Lower lobe of right lung (tissue), 2 donors: ENCODE measurements around the gene DNMBP. TPM values are rescaled to one million over a fixed set of nuclear protein-coding genes. Genes with fewer than 3 reads are reported as not detected.

Experiments
- ATAC-seq, 2 donors: fragments of 200-7000 bp; cut with Tn5 transposase; one replicate each; pipeline ENCODE4 v1.9.1; 2020 to 2022; ENCODE audit warnings: mild to moderate bottlenecking in 2 of 2, moderate library complexity in 2 of 2
- DNase-seq: peaks from one replicate; pipeline ENCODE4 v3.0.0-alpha.2; 2020
- H3K27ac ChIP-seq: fragments of 200-600 bp; one replicate; pipeline ENCODE4 v1.8.0; 2022
- H3K27me3 ChIP-seq: fragments of 200-600 bp; one replicate; pipeline ENCODE4 v1.8.0; 2022; ENCODE audit warnings: low read depth
- H3K36me3 ChIP-seq: fragments of 200-600 bp; one replicate; pipeline ENCODE4 v1.8.0; 2022; ENCODE audit warnings: mild to moderate bottlenecking
- H3K4me1 ChIP-seq: fragments of 200-600 bp; one replicate; pipeline ENCODE4 v1.8.0; 2022
- H3K4me3 ChIP-seq: fragments of 200-600 bp; one replicate; pipeline ENCODE4 v1.8.0; 2022; ENCODE audit warnings: mild to moderate bottlenecking
- H3K9me3 ChIP-seq: fragments of 200-600 bp; one replicate; pipeline ENCODE4 v1.8.0; 2022
- intact Hi-C: fragments of 100-400 bp; cut with DNase I; formaldehyde crosslinking; loops from one replicate; pipeline ENCODE4 v1.11.0; 2022
- total RNA-seq: library from RNA; stranded (reverse); fragmentation: NEBNext Ultra II Directional; extraction: Animal tissue kit (Norgen Biotek cat#: 25700); gene quantifications from one replicate; pipeline ENCODE4 v1.2.1, GENCODE V29; 2021
- TF ChIP-seq, protein P1 (sequence below): fragments of 200-600 bp; IDR thresholded peaks from one replicate; pipeline ENCODE4 v1.8.0; 2022; ENCODE audit warnings: antibody characterized with exemption, mild to moderate bottlenecking
- donor health status: DM: no; HTN: yes; CAD: no; lungs with severe emphysema.

DNMBP gene
- total RNA-seq, 1 donor from 2014 or later, result 13.7 TPM

DNA sequence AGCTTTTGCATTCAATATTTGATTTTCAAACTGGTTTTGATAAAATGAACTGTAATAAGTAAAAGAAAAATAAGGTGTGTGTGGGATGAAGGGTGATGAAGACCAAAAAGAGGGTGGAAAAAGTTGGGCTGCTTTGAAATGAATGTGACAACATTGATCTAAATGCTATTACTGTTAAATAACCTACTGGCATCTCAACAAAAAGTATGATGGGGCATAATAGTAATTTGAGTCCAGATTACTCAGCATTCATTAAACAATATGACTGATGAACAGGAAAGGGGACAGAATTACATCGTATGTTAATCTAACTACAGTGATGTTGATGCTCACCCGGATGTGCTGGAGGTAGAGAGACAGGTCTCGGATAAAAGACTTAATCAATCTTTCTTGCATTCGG lies 115.1 kb downstream of the DNMBP start:
- H3K27me3 ChIP-seq, result no peaks in the 10 kb centered on the region
- intact Hi-C loops, result no loop called here
- peaks cover 74% of the 10 kb centered on the region for H3K36me3 ChIP-seq
- H3K27ac ChIP-seq, result no peak overlapping the region
- H3K4me3 ChIP-seq, result no peak overlapping the region
- ATAC-seq (no peak), DNase-seq (no peak)
- TF ChIP-seq, protein P1, sequence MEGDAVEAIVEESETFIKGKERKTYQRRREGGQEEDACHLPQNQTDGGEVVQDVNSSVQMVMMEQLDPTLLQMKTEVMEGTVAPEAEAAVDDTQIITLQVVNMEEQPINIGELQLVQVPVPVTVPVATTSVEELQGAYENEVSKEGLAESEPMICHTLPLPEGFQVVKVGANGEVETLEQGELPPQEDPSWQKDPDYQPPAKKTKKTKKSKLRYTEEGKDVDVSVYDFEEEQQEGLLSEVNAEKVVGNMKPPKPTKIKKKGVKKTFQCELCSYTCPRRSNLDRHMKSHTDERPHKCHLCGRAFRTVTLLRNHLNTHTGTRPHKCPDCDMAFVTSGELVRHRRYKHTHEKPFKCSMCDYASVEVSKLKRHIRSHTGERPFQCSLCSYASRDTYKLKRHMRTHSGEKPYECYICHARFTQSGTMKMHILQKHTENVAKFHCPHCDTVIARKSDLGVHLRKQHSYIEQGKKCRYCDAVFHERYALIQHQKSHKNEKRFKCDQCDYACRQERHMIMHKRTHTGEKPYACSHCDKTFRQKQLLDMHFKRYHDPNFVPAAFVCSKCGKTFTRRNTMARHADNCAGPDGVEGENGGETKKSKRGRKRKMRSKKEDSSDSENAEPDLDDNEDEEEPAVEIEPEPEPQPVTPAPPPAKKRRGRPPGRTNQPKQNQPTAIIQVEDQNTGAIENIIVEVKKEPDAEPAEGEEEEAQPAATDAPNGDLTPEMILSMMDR, result no peak
- H3K4me1 ChIP-seq, result no peaks in the 10 kb centered on the region
- H3K9me3 ChIP-seq, result no peaks in the 10 kb centered on the region

DNA sequence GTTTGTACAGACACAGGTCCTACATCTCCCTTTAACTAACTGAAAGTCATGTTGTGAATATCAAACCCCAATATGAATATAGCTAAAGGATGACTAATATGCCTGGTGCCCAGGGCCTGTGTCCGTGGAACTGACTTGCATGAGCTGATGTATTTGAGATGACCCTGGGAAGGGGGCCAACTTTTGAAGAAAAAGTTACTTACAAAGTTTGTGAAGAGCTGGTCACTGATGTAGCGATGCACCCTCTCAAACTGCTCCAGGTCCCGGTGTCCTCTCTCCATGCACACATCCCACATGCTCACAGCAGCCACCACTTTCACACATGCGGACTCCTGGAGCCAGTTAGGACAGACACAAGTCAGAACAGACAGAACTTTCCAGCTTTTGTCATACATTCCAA lies 121.1 kb downstream of the DNMBP start:
- Histone ChIP-seq H3K27ac (no peak overlapping the region), H3K36me3 (peaks cover 68% of the 10 kb centered on the region), H3K4me1 (no peaks in the 10 kb centered on the region), H3K9me3 (no peaks in the 10 kb centered on the region), H3K4me3 (no peak overlapping the region), H3K27me3 (no peaks in the 10 kb centered on the region)
- ATAC-seq (no peak), DNase-seq (no peak)
- intact Hi-C loops, result no loop called here
- TF ChIP-seq, protein P1, result no peak

DNA sequence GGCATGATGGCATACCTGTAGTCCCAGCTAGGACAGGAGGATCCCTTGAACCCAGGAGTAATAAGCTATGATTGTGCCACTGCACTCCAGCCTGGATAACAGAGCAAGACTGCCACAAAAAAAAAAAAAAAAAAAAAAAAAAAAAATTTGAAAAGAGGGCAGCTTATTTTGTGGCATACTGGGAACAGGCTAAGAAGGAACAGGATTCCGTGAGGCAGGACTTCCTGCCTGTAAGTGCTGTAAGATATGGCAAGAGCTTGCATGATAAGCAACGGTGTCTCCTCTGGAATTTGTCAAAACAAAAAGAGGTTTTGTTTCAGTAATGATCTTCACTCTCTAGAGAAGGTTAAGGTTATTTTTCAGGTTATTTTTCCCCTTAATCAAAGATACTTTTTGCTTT lies 126.2 kb downstream of the DNMBP start:
- H3K27me3 ChIP-seq, result no peaks in the 10 kb centered on the region
- TF ChIP-seq, protein P1, result no peak
- H3K4me3 ChIP-seq, result no peak overlapping the region
- intact Hi-C loops, result no loop called here
- H3K36me3 ChIP-seq, result peaks cover 91% of the 10 kb centered on the region
- H3K27ac ChIP-seq, result no peak overlapping the region
- no peaks in the 10 kb centered on the region for H3K9me3 ChIP-seq
- no peak for DNase-seq
- no peaks in the 10 kb centered on the region for H3K4me1 ChIP-seq
- ATAC-seq, result no peak

DNA sequence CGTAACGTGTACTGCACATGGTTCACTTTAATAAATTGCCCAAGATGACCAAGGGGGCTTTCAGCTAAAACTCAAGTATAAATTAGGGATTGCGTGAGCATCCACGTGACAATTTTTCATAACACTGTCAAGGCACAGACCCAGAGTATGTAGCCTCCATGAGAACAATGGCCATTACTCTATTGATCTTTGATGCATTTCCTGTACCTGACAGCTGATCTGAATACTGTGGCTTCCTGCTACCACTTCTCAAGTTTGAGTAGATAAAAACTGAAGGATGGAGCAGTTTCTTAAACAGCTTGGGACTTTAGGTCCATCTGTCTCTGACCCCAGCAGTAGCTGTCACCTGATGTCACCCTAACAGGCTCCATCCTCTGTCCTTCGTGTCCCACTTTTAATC lies 128.4 kb downstream of the DNMBP start:
- no peaks in the 10 kb centered on the region for H3K4me1 ChIP-seq
- H3K36me3 ChIP-seq, result peaks cover 97% of the 10 kb centered on the region
- TF ChIP-seq, protein P1, result no peak
- DNase-seq, result no peak
- no peak overlapping the region for H3K4me3 ChIP-seq
- H3K9me3 ChIP-seq, result no peaks in the 10 kb centered on the region
- no peak for ATAC-seq
- intact Hi-C loops, result no loop called here
- H3K27me3 ChIP-seq, result no peaks in the 10 kb centered on the region
- peak overlapping the region; percentile 51 for H3K27ac ChIP-seq

DNA sequence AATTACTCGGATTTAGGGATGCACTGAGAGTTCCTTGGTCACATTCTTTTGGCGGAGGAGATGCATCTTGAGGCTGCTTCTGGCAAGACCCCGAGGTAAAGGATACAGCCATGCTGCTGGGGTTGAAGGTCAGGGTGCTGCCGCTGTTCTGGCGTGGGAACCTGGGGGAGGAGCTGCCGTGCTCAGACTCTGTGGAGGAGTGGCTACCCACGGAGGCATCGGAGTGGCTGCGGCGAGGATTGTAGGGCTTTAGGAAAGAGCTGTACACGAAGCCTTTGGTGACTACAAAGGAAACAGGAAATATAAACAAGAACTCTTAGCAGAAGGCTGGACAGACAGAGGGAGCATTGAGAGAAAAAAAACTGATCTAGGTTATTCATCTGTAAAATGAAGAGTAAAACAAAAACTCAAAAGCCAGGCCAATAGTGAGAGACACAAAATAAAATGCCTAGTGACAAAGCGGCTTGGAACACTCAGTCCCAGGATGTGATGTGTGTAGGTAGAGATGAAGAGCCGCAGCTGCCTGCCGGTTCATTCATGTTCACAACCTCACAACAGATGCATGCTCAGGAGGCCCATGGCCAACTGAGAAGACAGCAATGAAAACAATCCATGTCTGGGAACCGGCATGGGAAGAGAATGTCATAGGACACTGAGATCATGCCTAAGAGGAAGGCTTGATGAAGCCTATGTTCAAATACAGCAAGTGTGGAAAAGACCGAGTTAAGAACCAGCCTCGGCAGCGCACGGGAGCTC lies 129.5 kb downstream of the DNMBP start:
- no peaks in the 10 kb centered on the region for H3K4me1 ChIP-seq
- ATAC-seq (no peak), DNase-seq (no peak)
- peak overlapping the region; percentile 51 for H3K27ac ChIP-seq
- H3K27me3 ChIP-seq, result no peaks in the 10 kb centered on the region
- intact Hi-C loops, result no loop called here
- no peak overlapping the region for H3K4me3 ChIP-seq
- TF ChIP-seq, protein P1, result no peak
- no peaks in the 10 kb centered on the region for H3K9me3 ChIP-seq
- H3K36me3 ChIP-seq, result peaks cover 97% of the 10 kb centered on the region
